Measurements from ENCODE around the gene RGS17.

Gene RGS17

GRCh38 chr6:153070756-153071155 is 60.3 kb downstream of the RGS17 start:
- TF ChIP-seq, protein P1, sequence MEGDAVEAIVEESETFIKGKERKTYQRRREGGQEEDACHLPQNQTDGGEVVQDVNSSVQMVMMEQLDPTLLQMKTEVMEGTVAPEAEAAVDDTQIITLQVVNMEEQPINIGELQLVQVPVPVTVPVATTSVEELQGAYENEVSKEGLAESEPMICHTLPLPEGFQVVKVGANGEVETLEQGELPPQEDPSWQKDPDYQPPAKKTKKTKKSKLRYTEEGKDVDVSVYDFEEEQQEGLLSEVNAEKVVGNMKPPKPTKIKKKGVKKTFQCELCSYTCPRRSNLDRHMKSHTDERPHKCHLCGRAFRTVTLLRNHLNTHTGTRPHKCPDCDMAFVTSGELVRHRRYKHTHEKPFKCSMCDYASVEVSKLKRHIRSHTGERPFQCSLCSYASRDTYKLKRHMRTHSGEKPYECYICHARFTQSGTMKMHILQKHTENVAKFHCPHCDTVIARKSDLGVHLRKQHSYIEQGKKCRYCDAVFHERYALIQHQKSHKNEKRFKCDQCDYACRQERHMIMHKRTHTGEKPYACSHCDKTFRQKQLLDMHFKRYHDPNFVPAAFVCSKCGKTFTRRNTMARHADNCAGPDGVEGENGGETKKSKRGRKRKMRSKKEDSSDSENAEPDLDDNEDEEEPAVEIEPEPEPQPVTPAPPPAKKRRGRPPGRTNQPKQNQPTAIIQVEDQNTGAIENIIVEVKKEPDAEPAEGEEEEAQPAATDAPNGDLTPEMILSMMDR (IDR thresholded peaks at IDR 0.05; ENCODE audit: control insufficient read depth, extremely low read depth, insufficient read depth): no peak
- no peak overlapping the region for H3K4me3 ChIP-seq (ENCODE audit: low read depth, low read length)
- DNase-seq (ENCODE audit: low read depth): no peak

- no peak for DNase-seq (ENCODE audit: low read depth)
- TF ChIP-seq, protein P1 (IDR thresholded peaks at IDR 0.05; ENCODE audit: control insufficient read depth, extremely low read depth, insufficient read depth): no peak
- no peak overlapping the region for H3K4me3 ChIP-seq (ENCODE audit: low read depth, low read length)
Observed at GRCh38 chr6:153069897-153070296, 61.2 kb downstream of the RGS17 start.

DNA sequence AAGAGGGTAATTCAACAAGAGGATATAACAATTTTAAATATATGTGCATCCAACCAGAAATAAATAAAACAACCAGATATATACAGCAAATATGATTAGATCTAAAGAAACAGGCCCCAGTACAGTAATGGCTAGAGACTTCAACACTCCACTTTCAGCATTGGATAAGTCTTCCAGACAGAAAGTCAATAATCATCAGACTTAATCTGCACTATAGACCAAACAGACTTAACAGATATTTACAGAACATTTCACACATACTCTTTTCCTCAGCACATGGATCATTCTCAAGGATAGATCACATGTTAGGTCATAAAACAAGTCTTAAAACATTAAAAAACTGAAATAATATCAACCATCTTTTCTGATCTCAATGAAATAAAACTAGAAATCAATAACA is 65.9 kb downstream of the RGS17 start:
- H3K4me3 ChIP-seq (ENCODE audit: low read depth, low read length): no peak overlapping the region
- TF ChIP-seq, protein P1 (IDR thresholded peaks at IDR 0.05; ENCODE audit: control insufficient read depth, extremely low read depth, insufficient read depth): no peak
- no peak for DNase-seq (ENCODE audit: low read depth)

- TF ChIP-seq, protein P1 (IDR thresholded peaks at IDR 0.05; ENCODE audit: control insufficient read depth, extremely low read depth, insufficient read depth): no peak
- no peak overlapping the region for H3K4me3 ChIP-seq (ENCODE audit: low read depth, low read length)
- no peak for DNase-seq (ENCODE audit: low read depth)
Observed at GRCh38 chr6:153063936-153064335, 67.1 kb downstream of the RGS17 start.

DNA sequence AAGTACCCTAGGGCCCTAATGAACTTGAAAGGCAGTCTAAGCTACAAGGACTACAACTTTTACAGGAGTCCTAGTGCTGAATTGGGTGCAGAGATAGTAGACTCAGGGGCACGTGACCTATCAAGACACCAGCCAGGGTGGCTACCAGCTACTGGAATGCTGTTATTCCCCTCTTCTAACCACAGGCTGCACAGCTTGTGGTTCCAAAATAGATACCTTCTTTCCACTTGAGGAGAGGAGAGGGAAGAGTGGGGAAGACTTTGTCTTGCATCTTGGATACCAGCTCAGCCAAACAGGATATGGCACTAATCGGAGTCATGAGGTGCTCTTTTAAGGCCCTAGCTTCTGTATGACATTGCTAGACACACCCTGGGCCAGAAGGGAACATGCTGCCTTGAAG is 68.6 kb downstream of the RGS17 start:
- H3K4me3 ChIP-seq (ENCODE audit: low read depth, low read length): no peak overlapping the region
- TF ChIP-seq, protein P1 (IDR thresholded peaks at IDR 0.05; ENCODE audit: control insufficient read depth, extremely low read depth, insufficient read depth): no peak
- DNase-seq (ENCODE audit: low read depth): no peak

DNA sequence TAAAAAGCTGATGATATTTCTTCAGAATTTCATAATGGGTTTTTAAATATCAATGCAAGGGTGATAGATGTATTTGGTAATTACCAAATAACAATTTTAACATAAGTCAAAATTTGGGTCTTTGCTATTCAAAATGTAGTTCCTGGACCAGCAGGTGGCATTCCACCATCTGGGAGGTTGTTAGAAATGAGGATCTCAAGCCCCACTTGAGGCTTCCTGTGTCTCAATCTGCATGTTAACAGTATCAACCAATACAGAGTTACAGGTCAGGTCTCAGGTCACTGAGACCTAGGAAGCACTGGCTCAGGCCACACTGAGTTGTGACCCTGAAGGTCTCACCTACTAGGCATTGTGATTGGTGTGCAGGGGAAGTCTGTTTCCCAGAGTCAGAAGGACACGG is 71.3 kb downstream of the RGS17 start:
- TF ChIP-seq, protein P1 (IDR thresholded peaks at IDR 0.05; ENCODE audit: control insufficient read depth, extremely low read depth, insufficient read depth): no peak
- no peak overlapping the region for H3K4me3 ChIP-seq (ENCODE audit: low read depth, low read length)
- no peak for DNase-seq (ENCODE audit: low read depth)

- TF ChIP-seq, protein P1 (IDR thresholded peaks at IDR 0.05; ENCODE audit: control insufficient read depth, extremely low read depth, insufficient read depth): no peak
- no peak overlapping the region for H3K4me3 ChIP-seq (ENCODE audit: low read depth, low read length)
- no peak for DNase-seq (ENCODE audit: low read depth)
Observed at GRCh38 chr6:153059311-153059710, 71.8 kb downstream of the RGS17 start.
